ENCODE measurements around the gene PARP3. TPM values are rescaled to one million over a fixed set of nuclear protein-coding genes. Genes with fewer than 3 reads are reported as not detected.
"Not testable (repeated sequence)": the region's sequence is repeated elsewhere in the genome, so short reads cannot be mapped to it uniquely, and the experiment has no call there.

Gene PARP3
- total RNA-seq, 1 experiment from 2014 or later = 25.5 TPM

DNA sequence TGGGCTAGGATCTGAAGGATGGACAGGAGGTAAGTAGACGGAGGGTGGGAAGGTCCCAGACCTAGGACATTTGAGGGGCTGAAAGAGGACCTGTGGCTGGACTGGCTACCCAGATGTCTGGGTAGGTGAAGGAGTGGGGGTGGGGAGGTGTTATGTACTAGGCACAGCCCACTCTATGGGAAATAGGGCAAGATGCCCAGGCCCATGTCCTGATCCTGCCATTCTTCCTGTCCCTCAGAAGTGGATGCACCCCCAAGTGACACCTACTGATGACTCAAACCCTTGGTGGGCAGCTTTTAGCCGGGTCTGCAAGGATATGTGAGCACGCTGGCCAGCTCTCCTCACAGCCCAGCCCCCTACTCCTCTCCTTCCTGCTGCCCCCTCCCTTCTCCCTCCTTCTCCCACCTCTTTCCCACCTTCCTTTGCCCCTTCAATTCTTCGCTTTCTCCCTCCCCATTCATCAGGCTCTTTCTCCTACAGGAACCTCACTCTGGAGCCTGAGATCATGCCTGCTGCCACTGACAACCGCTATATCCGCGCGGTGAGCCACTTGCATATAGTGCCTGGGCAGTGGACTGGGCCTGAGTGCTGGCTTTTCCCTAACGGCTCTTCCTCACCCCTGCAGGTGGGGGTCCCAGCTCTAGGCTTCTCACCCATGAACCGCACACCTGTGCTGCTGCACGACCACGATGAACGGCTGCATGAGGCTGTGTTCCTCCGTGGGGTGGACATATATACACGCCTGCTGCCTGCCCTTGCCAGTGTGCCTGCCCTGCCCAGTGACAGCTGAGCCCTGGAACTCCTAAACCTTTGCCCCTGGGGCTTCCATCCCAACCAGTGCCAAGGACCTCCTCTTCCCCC is 46.4 kb downstream of the PARP3 start:
- no peaks in the 10 kb centered on the region for H3K9me3 Mint-ChIP-seq (ENCODE audit: unreplicated experiment)
- ChIA-PET POLR2A (no interaction called here), CTCF (interaction anchor here (0.8 kb wide), 2 partner anchors 13 to 46 kb away, joined by 3 to 4 read pairs; no protein-coding TSS in a partner anchor)
- peaks cover 20% of the 10 kb centered on the region for H3K4me1 Mint-ChIP-seq (ENCODE audit: insufficient read depth, unreplicated experiment)
- peaks cover 32% of the 10 kb centered on the region for H3K36me3 Mint-ChIP-seq (ENCODE audit: insufficient read depth, unreplicated experiment)
- intact Hi-C loops (cut with micrococcal nuclease) = no loop called here
- H3K4me3 Mint-ChIP-seq (ENCODE audit: unreplicated experiment) = no peak overlapping the region
- H3K27me3 Mint-ChIP-seq (ENCODE audit: insufficient read depth, unreplicated experiment) = no peaks in the 10 kb centered on the region
- no peak for DNase-seq (ENCODE audit: unreplicated experiment)
- BruUV-seq (replicated peaks) = no TSS peak
- TF ChIP-seq CTCF (IDR thresholded peaks at IDR 0.05; ENCODE audit: unreplicated experiment) = no peak
- peak overlapping the region; percentile 47 for H3K27ac Mint-ChIP-seq (ENCODE audit: low read depth, unreplicated experiment)

- H3K4me1 Mint-ChIP-seq (ENCODE audit: insufficient read depth, unreplicated experiment); H3K27ac Mint-ChIP-seq (ENCODE audit: low read depth, unreplicated experiment); DNase-seq (ENCODE audit: unreplicated experiment); H3K27me3 Mint-ChIP-seq (ENCODE audit: insufficient read depth, unreplicated experiment); H3K4me3 Mint-ChIP-seq (ENCODE audit: unreplicated experiment); intact Hi-C loops (cut with micrococcal nuclease); BruUV-seq (replicated peaks); H3K9me3 Mint-ChIP-seq (ENCODE audit: unreplicated experiment): not testable (repeated sequence)
- POLR2A ChIA-PET = interaction anchor here (0.6 to 2.9 kb wide), 4 partner anchors 8 to 67 kb away, joined by 3 to 30 read pairs (median 6); partner anchors contain the start of gene ACY1
- peaks cover 52% of the 10 kb centered on the region for H3K36me3 Mint-ChIP-seq (ENCODE audit: insufficient read depth, unreplicated experiment)
- CTCF ChIA-PET = interaction anchor here (0.9 to 3.0 kb wide), 2 partner anchors 7 to 18 kb away, joined by 3 to 12 read pairs; partner anchors contain the start of gene ACY1
Observed at GRCh38 chr3:51990501-51990971, 48.4 kb downstream of the PARP3 start.

DNA sequence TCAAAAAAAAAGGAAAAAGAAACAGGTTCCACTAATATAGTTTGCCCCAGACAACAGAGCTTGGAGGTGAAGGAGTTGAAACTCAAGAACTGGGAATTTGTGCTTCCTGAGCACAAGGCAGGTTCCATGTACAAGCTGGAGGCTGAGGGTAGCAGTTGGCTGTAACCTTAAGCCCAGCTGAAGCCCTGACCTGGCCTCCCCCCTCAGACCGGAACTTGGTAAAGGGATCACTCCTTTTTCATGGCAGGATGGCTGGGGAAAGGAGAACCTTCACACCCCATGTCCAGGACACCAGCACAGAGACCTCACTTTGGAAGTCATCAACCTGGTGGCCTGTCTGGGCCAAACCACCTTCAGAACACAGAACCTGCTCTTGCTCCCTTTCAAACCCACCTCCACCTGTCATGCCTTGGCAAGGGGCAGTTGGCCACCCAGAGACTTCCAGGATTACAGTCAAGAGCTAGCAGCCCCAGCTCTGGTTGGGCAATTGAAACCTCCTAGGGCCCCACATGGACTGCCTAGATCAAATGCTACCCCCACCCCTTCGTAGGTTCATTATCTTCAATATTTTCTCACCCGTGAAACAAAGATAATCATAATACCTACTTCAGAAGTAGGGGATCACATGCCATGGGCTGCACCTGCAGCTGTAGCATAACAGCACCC is 50.0 kb downstream of the PARP3 start:
- DNase-seq (ENCODE audit: unreplicated experiment) = no peak
- Mint-ChIP-seq H3K9me3 (ENCODE audit: unreplicated experiment) (no peaks in the 10 kb centered on the region), H3K27me3 (ENCODE audit: insufficient read depth, unreplicated experiment) (no peaks in the 10 kb centered on the region), H3K36me3 (ENCODE audit: insufficient read depth, unreplicated experiment) (peaks cover 58% of the 10 kb centered on the region), H3K4me3 (ENCODE audit: unreplicated experiment) (no peak overlapping the region), H3K4me1 (ENCODE audit: insufficient read depth, unreplicated experiment) (peaks cover 6% of the 10 kb centered on the region), H3K27ac (ENCODE audit: low read depth, unreplicated experiment) (peak overlapping the region; percentile 35)
- no peak for TF ChIP-seq CTCF (IDR thresholded peaks at IDR 0.05; ENCODE audit: unreplicated experiment)
- POLR2A ChIA-PET = interaction anchor here (0.6 to 2.9 kb wide), 10 partner anchors 9 to 1670 kb away, joined by 3 to 30 read pairs (median 4); partner anchors contain the start of genes ABHD14A, ABHD14B, ACY1 and DCAF1
- BruUV-seq (replicated peaks) = TSS peak; percentile 29
- CTCF ChIA-PET = interaction anchor here (0.6 to 3.0 kb wide), 4 partner anchors 9 to 153 kb away, joined by 3 to 12 read pairs (median 4); partner anchors contain the start of gene ACY1
- intact Hi-C loops (cut with micrococcal nuclease) = no loop called here

GRCh38 chr3:51993657-51994056 is 51.5 kb downstream of the PARP3 start:
- H3K36me3 Mint-ChIP-seq (ENCODE audit: insufficient read depth, unreplicated experiment) = peaks cover 53% of the 10 kb centered on the region
- ChIA-PET CTCF (interaction anchor here (0.6 to 3.0 kb wide), 5 partner anchors 10 to 601 kb away, joined by 3 to 12 read pairs (median 4); partner anchors contain the start of gene ACY1), POLR2A (interaction anchor here (1.4 to 2.9 kb wide), 3 partner anchors 11 to 419 kb away, joined by 4 to 93 read pairs (median 11); partner anchors contain the start of genes ABHD14A, ABHD14B and ACY1)
- H3K9me3 Mint-ChIP-seq (ENCODE audit: unreplicated experiment); H3K27me3 Mint-ChIP-seq (ENCODE audit: insufficient read depth, unreplicated experiment); DNase-seq (ENCODE audit: unreplicated experiment); H3K27ac Mint-ChIP-seq (ENCODE audit: low read depth, unreplicated experiment); intact Hi-C loops (cut with micrococcal nuclease): not testable (repeated sequence)
- peak overlapping the region; percentile 96 for H3K4me3 Mint-ChIP-seq (ENCODE audit: unreplicated experiment)
- TSS peak; percentile 58 for BruUV-seq (replicated peaks)
- H3K4me1 Mint-ChIP-seq (ENCODE audit: insufficient read depth, unreplicated experiment) = peaks cover 14% of the 10 kb centered on the region
